Measurements from ENCODE around the gene TIMM10. TPM values are rescaled to one million over a fixed set of nuclear protein-coding genes. Genes with fewer than 3 reads are reported as not detected.

TIMM10 gene
- total and polyA plus RNA-seq, 2 donors = 46.3 to 49.3 TPM

DNA sequence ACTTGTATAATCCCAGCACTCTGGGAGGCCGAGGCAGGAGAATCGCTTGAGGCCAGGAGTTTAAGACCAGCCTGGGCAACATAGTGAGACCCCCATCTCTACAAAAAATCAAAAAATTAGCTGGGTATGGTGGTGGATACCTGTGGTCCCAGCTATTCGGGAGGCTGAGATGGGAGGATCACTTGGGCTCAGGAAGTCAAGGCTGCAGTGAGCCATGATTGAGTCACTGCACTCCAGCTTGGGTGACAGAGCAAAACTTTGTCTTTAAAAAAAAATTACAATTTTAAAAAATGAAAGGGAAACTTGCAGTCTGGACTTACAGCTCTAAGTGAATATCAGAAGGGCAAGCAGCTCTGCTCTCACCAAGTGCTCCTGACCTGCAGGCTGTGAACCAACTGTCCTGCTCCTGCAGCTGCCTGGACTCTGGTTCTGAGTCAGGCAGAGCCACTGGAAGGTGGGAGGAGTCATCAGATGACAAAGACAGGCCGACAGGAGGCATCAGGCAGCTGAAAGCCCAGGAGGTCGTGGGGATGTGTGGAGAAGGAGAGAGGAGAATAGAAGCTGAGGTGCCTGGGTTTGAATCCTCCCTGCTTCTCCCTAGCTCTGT is 16.4 kb upstream of the TIMM10 start:
- H3K27ac ChIP-seq (ENCODE audit: low read depth in 1 of 2, low read length in 1 of 2) = no peak overlapping the region
- H3K36me3 ChIP-seq (ENCODE audit: control insufficient read depth in 2 of 2, insufficient read depth in 2 of 2, low read length in 1 of 2) = peaks cover 36 to 38% of the 10 kb centered on the region in 2 donors
- no peaks in the 10 kb centered on the region for H3K9me3 ChIP-seq (ENCODE audit: control insufficient read depth in 2 of 2, insufficient read depth in 1 of 2, low read length in 1 of 2)
- H3K4me3 ChIP-seq (ENCODE audit: low read length in 2 of 2) = no peak overlapping the region
- no peaks in the 10 kb centered on the region for H3K4me1 ChIP-seq (ENCODE audit: control insufficient read depth in 2 of 2, insufficient read depth in 2 of 2, low read length in 2 of 2)
- no peak for DNase-seq (ENCODE audit: low read depth in 6 of 9, low spot score in 9 of 9)
- WGBS = 83% methylated on average over 5 of the region's 5 CpGs
- H3K27me3 ChIP-seq (ENCODE audit: control insufficient read depth in 2 of 2, insufficient read depth in 1 of 2, low read length in 1 of 2) = no peaks in the 10 kb centered on the region

DNA sequence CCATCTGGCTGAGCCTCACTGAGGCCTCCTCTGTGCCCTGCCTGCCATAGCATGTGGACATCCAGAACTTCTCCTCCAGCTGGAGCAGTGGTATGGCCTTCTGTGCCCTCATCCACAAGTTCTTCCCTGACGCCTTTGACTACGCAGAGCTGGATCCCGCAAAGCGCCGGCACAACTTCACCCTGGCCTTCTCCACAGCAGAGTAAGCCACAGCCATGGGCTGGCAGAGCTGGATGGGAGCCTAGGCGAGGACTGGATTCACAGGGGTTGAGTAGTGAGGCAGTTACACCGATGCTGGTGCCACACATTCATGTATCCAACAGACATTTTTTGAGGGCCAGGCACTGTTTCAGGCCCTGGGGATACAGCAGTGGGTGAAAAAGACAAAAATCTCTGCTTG is 15.9 kb upstream of the TIMM10 start:
- WGBS = 98% methylated on average over 7 of the region's 7 CpGs
- Histone ChIP-seq H3K27me3 (ENCODE audit: control insufficient read depth in 2 of 2, insufficient read depth in 1 of 2, low read length in 1 of 2) (no peaks in the 10 kb centered on the region), H3K27ac (ENCODE audit: low read depth in 1 of 2, low read length in 1 of 2) (no peak overlapping the region), H3K9me3 (ENCODE audit: control insufficient read depth in 2 of 2, insufficient read depth in 1 of 2, low read length in 1 of 2) (no peaks in the 10 kb centered on the region), H3K36me3 (ENCODE audit: control insufficient read depth in 2 of 2, insufficient read depth in 2 of 2, low read length in 1 of 2) (peaks cover 31 to 33% of the 10 kb centered on the region in 2 donors), H3K4me3 (ENCODE audit: low read length in 2 of 2) (no peak overlapping the region), H3K4me1 (ENCODE audit: control insufficient read depth in 2 of 2, insufficient read depth in 2 of 2, low read length in 2 of 2) (no peaks in the 10 kb centered on the region)
- DNase-seq (ENCODE audit: low read depth in 6 of 9, low spot score in 9 of 9) = no peak

DNA sequence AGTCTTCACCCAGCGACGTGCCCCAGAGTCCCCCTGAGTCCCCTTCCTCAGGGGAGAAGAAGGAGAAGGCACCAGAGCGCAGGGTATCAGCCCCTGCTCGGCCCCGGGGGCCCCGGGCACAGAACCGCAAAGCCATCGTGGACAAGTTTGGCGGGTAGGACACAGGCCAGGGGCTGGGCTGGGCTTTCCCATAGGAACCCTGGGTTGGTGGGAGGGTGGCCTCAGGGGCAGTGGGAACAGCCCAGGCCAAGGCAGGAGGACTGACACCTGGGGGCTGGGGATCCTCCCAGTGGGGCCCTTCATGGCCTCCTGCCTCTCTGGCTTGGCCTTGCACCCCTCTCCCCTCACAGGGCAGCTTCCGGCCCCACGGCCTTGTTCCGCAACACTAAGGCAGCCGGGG is 15.3 kb upstream of the TIMM10 start:
- no peak for DNase-seq (ENCODE audit: low read depth in 6 of 9, low spot score in 9 of 9)
- H3K4me1 ChIP-seq (ENCODE audit: control insufficient read depth in 2 of 2, insufficient read depth in 2 of 2, low read length in 2 of 2) = no peaks in the 10 kb centered on the region
- H3K27me3 ChIP-seq (ENCODE audit: control insufficient read depth in 2 of 2, insufficient read depth in 1 of 2, low read length in 1 of 2) = no peaks in the 10 kb centered on the region
- WGBS = 94% methylated on average over 13 of the region's 13 CpGs
- H3K9me3 ChIP-seq (ENCODE audit: control insufficient read depth in 2 of 2, insufficient read depth in 1 of 2, low read length in 1 of 2) = no peaks in the 10 kb centered on the region
- H3K4me3 ChIP-seq (ENCODE audit: low read length in 2 of 2) = no peak overlapping the region
- H3K27ac ChIP-seq (ENCODE audit: low read depth in 1 of 2, low read length in 1 of 2) = no peak overlapping the region
- peaks cover 27 to 29% of the 10 kb centered on the region in 2 donors for H3K36me3 ChIP-seq (ENCODE audit: control insufficient read depth in 2 of 2, insufficient read depth in 2 of 2, low read length in 1 of 2)

DNA sequence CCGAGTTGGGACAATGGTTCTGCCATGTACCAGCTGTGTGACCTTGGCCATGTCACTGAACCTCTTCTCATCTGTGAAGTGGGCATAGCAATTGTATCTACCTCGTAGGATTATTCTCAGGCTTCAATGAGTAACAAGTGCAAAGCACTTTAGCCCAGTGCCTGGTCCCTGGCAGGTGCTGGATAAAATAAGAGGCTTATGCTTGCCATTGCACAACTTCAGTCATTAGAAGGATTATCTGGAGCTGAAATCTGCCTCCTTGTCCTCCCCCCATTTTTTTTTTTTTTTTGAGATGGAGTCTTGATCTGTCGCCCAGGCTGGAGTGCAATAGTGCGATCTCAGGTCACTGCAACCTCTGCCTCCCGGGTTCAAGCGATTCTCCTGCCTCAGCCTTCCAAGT is 14.0 kb upstream of the TIMM10 start:
- H3K27ac ChIP-seq (ENCODE audit: low read depth in 1 of 2, low read length in 1 of 2) = no peak overlapping the region
- 94% methylated on average over 6 of the region's 6 CpGs for whole genome bisulfite sequencing

DNA sequence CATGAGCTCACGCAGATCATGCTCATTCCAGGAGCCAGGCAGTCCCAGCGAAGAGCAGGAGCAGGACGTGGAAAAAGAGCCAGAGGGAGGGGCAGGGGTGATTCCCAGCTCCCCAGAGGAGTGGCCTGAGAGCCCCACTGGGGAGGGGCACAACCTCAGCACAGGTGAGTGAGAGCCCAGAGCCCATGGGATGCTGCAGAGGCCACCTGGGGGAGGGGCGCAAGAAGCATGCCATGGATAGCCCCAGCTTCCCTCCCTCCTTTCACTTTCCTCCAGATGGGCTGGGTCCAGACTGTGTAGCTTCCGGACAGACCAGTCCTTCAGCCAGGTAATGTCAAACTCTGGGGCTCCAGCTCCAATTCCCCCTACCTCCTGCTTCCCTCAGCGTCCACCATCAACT is 13.0 kb upstream of the TIMM10 start:
- DNase-seq (ENCODE audit: low read depth in 6 of 9, low spot score in 9 of 9) = no peak
- no peak overlapping the region for H3K27ac ChIP-seq (ENCODE audit: low read depth in 1 of 2, low read length in 1 of 2)
- 91% methylated on average over 6 of the region's 6 CpGs for WGBS
- H3K4me3 ChIP-seq (ENCODE audit: low read length in 2 of 2) = no peak overlapping the region
- H3K9me3 ChIP-seq (ENCODE audit: control insufficient read depth in 2 of 2, insufficient read depth in 1 of 2, low read length in 1 of 2) = no peaks in the 10 kb centered on the region
- H3K4me1 ChIP-seq (ENCODE audit: control insufficient read depth in 2 of 2, insufficient read depth in 2 of 2, low read length in 2 of 2) = no peaks in the 10 kb centered on the region
- no peaks in the 10 kb centered on the region for H3K27me3 ChIP-seq (ENCODE audit: control insufficient read depth in 2 of 2, insufficient read depth in 1 of 2, low read length in 1 of 2)
- H3K36me3 ChIP-seq (ENCODE audit: control insufficient read depth in 2 of 2, insufficient read depth in 2 of 2, low read length in 1 of 2) = peaks cover 13 to 14% of the 10 kb centered on the region in 2 donors

More for the DNA sequence above, 14.0 kb upstream of the TIMM10 start:
- no peak for DNase-seq (ENCODE audit: low read depth in 6 of 9, low spot score in 9 of 9)
- Histone ChIP-seq H3K4me3 (ENCODE audit: low read length in 2 of 2) (no peak overlapping the region), H3K9me3 (ENCODE audit: control insufficient read depth in 2 of 2, insufficient read depth in 1 of 2, low read length in 1 of 2) (no peaks in the 10 kb centered on the region), H3K4me1 (ENCODE audit: control insufficient read depth in 2 of 2, insufficient read depth in 2 of 2, low read length in 2 of 2) (no peaks in the 10 kb centered on the region), H3K36me3 (ENCODE audit: control insufficient read depth in 2 of 2, insufficient read depth in 2 of 2, low read length in 1 of 2) (peaks cover 14 to 18% of the 10 kb centered on the region in 2 donors), H3K27me3 (ENCODE audit: control insufficient read depth in 2 of 2, insufficient read depth in 1 of 2, low read length in 1 of 2) (no peaks in the 10 kb centered on the region)

DNA sequence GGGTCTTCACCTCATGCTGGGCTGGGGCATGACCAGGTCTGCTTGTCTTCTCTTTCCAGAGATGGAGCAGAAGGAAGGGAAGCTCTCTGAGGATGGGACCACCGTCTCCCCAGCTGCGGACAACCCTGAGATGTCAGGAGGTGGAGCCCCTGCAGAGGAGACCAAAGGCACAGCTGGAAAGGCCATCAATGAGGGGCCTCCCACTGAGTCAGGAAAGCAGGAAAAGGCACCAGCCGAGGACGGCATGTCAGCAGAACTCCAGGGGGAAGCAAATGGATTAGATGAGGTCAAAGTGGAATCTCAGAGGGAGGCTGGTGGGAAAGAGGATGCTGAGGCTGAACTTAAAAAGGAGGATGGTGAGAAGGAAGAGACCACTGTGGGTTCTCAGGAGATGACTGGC is 12.0 kb upstream of the TIMM10 start:
- Histone ChIP-seq H3K4me3 (ENCODE audit: low read length in 2 of 2) (no peak overlapping the region), H3K36me3 (ENCODE audit: control insufficient read depth in 2 of 2, insufficient read depth in 2 of 2, low read length in 1 of 2) (peaks cover 7 to 10% of the 10 kb centered on the region in 2 donors), H3K4me1 (ENCODE audit: control insufficient read depth in 2 of 2, insufficient read depth in 2 of 2, low read length in 2 of 2) (no peaks in the 10 kb centered on the region), H3K27me3 (ENCODE audit: control insufficient read depth in 2 of 2, insufficient read depth in 1 of 2, low read length in 1 of 2) (no peaks in the 10 kb centered on the region), H3K9me3 (ENCODE audit: control insufficient read depth in 2 of 2, insufficient read depth in 1 of 2, low read length in 1 of 2) (no peaks in the 10 kb centered on the region), H3K27ac (ENCODE audit: low read depth in 1 of 2, low read length in 1 of 2) (no peak overlapping the region)
- WGBS = 97% methylated on average over 4 of the region's 4 CpGs
- no peak for DNase-seq (ENCODE audit: low read depth in 6 of 9, low spot score in 9 of 9)

DNA sequence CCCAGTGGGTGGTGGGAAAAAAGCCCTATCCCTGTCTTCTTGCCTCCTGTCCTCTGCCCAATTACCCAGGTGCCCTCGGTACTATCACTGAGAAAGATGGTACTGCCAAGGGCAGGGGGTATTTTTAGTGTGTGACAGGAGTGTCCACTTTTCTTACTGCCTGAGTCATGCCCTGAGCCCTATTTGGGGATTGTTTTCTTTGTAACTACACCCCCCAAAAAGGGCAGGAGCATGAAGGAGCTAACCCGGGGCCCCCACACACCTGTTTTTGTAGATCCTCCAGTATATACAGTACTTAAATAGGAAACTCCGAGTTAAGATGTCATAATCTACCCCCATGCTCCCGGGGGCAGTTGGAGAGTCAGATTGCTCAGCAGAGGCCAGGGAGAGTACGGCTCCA is 10.6 kb upstream of the TIMM10 start:
- no peak for DNase-seq (ENCODE audit: low read depth in 6 of 9, low spot score in 9 of 9)
- Histone ChIP-seq H3K36me3 (ENCODE audit: control insufficient read depth in 2 of 2, insufficient read depth in 2 of 2, low read length in 1 of 2) (peaks cover 3 to 4% of the 10 kb centered on the region in 2 donors), H3K27ac (ENCODE audit: low read depth in 1 of 2, low read length in 1 of 2) (no peak overlapping the region), H3K27me3 (ENCODE audit: control insufficient read depth in 2 of 2, insufficient read depth in 1 of 2, low read length in 1 of 2) (no peaks in the 10 kb centered on the region), H3K4me3 (ENCODE audit: low read length in 2 of 2) (no peak overlapping the region), H3K4me1 (ENCODE audit: control insufficient read depth in 2 of 2, insufficient read depth in 2 of 2, low read length in 2 of 2) (no peaks in the 10 kb centered on the region), H3K9me3 (ENCODE audit: control insufficient read depth in 2 of 2, insufficient read depth in 1 of 2, low read length in 1 of 2) (no peaks in the 10 kb centered on the region)
- 96% methylated on average over 5 of the region's 5 CpGs for WGBS

DNA sequence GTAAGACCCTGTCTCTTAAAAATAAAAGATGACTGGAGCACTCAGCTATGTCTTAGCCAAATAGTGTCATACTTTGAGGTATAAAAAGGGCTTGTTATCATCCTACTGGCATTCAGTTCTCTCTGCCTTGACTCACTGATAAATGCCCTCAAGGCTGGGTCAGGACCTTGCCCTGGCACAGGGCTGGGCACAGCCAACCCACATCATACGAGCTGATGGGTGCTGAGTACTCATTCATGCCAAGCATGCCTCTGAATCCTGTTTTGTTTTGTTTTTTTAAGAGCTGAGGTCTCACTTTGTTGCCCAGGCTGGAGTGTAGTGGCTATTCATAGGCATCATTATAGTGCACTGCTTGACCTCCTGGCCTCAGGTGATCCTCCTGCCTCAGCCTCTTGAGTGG is 8.8 kb upstream of the TIMM10 start:
- Histone ChIP-seq H3K27me3 (ENCODE audit: control insufficient read depth in 2 of 2, insufficient read depth in 1 of 2, low read length in 1 of 2) (no peaks in the 10 kb centered on the region), H3K36me3 (ENCODE audit: control insufficient read depth in 2 of 2, insufficient read depth in 2 of 2, low read length in 1 of 2) (peaks cover 3 to 4% of the 10 kb centered on the region in 2 donors), H3K4me3 (ENCODE audit: low read length in 2 of 2) (no peak overlapping the region), H3K27ac (ENCODE audit: low read depth in 1 of 2, low read length in 1 of 2) (no peak overlapping the region), H3K4me1 (ENCODE audit: control insufficient read depth in 2 of 2, insufficient read depth in 2 of 2, low read length in 2 of 2) (no peaks in the 10 kb centered on the region), H3K9me3 (ENCODE audit: control insufficient read depth in 2 of 2, insufficient read depth in 1 of 2, low read length in 1 of 2) (no peaks in the 10 kb centered on the region)
- DNase-seq (ENCODE audit: low read depth in 6 of 9, low spot score in 9 of 9) = no peak
- WGBS = 94% methylated on average over 1 of the region's 1 CpG

DNA sequence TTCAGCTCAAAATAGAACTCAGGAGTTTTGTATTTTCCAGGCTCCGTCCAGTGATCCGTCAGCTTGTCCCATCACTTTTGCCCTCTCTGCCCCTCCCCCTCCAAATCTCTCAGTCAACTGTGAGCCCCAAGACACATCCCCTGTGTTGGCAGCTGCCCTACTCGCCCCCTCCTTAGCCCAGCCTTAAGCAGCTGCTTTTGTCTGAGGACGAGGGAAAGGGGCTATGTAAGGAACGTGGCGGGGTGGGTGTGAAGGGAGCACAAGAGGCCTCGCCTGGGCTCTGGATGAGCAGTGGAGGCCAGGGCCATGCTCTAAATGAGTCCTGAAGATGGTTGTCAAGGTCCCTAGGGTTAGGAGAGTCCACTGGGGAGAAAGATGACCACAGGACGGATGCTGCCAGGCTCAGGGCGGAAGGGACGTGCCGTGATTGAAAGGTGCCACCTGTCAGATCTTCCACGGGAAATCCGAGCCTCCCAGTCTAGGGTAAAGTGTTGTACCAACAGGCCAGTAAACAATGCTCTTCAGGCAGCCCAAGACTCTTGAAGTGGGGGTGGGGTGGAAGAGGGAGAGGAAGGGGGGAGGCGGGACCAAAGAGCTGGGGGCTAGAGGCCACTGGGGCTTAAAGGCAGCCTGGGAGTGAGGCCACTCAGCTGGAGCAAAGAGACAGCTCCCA is 6.5 kb upstream of the TIMM10 start, which contains the start of gene SMTNL1:
Gene SMTNL1, plus strand, starts transcription at position 649 of the 673 bp plus-strand sequence. CDS start 5,048 bp downstream, outside the sequence.
- Histone ChIP-seq H3K4me1 (ENCODE audit: control insufficient read depth in 2 of 2, insufficient read depth in 2 of 2, low read length in 2 of 2) (no peaks in the 10 kb centered on the region), H3K4me3 (ENCODE audit: low read length in 2 of 2) (no peak within 1 kb of the TSS), H3K27me3 (ENCODE audit: control insufficient read depth in 2 of 2, insufficient read depth in 1 of 2, low read length in 1 of 2) (no peaks in the 10 kb centered on the region), H3K36me3 (ENCODE audit: control insufficient read depth in 2 of 2, insufficient read depth in 2 of 2, low read length in 1 of 2) (peaks cover 3 to 4% of the 10 kb centered on the region in 2 donors), H3K9me3 (ENCODE audit: control insufficient read depth in 2 of 2, insufficient read depth in 1 of 2, low read length in 1 of 2) (no peaks in the 10 kb centered on the region), H3K27ac (ENCODE audit: low read depth in 1 of 2, low read length in 1 of 2) (no peak within 1 kb of the TSS)
- no peak for DNase-seq (ENCODE audit: low read depth in 6 of 9, low spot score in 9 of 9)
- 94% methylated on average over 14 of the region's 14 CpGs for WGBS
